HG03575 (cell line): Measurements from ENCODE around the gene TRPM1.

Experiments used
- ATAC-seq: cut with Tn5 transposase; IDR thresholded peaks from one replicate; pipeline ENCODE4 v1.9.1; 2021; ENCODE audit not compliant: unreplicated experiment, insufficient number of reproducible peaks, low FRiP score; ENCODE audit errors: extremely low read depth

The TRPM1 gene

DNA sequence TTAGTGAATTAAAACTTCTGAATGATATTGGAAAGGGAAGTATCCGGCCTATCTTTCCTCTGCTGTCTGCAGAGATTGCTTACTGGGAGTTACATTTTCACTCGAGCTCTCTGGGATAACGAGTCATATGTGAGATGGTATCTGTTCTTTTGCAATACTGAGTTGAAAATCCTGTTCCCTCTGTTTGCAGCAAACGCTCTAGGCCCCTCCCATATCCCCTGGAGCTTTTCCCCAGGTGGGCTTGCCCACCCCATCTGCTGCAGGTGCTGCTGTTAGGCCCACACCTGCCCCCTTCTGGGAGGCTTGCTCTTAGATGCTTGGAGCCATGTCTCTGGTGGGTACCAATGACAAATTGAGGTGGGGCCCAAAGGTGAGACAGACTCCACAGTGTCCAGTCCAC lies 67.4 kb downstream of the TRPM1 start:
- no peak for ATAC-seq

DNA sequence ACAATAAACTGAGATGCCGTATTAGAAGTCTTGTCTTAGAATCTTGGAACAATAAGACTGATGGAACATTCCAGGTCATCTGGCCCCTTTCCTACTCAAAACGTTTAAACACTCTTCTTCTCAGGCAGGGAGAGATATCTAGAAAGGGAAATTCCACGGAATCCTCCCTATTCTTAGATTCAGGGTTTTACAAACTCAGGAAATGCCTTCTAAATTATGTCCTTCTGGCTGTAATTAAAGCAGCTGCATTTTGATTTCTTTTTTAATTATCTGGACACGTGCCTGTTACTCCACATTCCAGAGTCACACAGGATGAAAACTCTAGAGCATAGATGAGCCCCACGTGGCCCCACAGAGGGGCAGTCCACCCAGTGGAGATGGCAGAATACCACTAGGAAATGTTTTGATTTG lies 68.6 kb downstream of the TRPM1 start:
- no peak for ATAC-seq

DNA sequence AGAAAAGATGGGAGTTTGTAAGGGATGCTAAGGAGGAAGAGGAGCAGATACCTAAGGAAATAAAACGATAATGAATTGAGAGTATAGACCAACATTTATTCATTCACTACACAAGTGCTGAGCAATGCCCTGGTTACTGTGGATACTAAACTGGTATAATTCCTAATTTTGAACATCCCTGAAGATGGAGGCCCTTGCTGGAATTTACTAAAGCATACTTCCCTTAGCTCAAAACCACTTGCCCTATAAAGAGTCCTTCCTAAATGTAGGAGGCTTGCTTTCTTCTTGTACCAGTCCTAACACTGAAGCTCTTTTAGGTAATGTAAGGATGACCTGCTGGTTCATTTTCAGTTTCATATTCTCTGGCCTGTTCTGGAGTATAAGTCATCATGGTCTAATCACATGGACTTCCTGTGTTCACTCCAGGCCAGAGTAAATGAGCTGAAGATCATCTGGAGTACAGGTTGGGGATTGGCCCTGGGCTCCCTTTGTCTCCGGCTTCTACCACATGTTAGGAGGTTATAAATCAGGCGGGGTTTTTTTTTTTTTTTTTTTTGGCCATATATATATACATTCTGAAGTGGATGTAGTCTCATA lies 70.0 kb downstream of the TRPM1 start:
- ATAC-seq, result peak; percentile 61

DNA sequence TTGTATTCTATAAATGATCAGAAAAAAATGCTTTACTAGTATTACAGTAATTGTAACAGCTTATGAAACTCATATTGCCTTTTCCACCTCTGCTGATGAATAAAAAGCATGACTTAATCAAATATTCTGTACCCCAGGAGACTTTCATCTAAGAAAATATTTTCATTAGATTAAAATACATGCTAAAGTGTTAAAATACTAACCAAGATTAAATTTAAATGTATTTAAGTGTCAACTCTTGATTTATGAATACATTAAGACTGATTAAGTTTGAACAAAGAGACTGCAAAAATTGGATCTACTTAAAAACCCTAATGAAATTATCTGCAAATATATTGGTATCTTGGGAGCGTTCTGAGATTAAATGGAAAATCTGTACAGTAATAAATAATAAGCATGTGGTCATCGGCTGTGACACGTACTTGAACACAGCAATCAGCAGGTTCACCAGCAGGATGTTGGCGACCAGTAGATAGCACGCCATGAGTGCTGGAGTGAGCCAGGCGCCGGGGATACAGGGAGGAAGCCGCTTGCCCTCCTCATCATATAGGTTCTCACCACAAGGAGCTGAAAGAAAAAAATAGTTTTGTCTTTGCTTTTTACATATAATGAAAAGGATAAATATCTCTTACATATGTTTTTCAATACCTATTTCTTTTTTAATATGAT lies 73.5 kb downstream of the TRPM1 start:
- no peak for ATAC-seq

DNA sequence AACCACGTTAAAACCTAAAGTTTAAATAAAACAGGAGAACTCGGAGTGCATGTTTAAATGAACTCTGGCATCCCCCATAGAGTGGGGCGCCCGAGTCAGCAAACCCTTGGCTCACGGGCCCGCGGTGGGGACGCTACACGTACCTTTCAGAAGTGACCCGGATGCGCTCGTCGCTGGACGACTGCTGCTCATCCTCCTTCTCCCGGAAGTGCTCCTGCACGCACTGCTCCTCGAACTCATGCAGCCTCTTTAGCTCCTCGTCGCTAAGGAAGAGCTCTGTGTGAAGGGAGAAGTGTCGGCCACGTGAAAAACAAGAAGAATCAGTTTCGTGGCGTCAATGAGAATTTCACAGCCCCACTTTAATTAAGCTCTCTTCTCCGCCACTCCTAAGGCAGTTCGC lies 75.5 kb downstream of the TRPM1 start:
- no peak for ATAC-seq

DNA sequence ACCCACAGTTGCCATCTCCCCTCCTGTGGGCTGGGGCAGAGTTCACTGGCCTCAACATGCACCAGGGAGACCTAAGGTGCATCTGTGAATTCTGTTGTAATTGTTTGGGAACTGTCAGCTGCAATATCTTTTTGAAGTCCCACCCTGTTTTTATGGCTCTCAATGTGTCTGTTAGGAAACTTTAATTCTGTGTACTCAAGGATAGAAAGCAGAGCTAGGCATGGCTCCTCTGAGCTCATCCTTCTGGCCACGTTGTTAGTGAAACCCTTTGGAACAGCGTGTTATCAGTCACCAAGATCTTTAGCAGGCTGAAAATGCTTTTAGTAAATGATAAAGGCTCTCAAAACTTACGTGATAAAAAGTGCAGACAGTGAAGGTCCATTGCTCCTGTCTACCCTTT lies 76.5 kb downstream of the TRPM1 start:
- ATAC-seq, result no peak

DNA sequence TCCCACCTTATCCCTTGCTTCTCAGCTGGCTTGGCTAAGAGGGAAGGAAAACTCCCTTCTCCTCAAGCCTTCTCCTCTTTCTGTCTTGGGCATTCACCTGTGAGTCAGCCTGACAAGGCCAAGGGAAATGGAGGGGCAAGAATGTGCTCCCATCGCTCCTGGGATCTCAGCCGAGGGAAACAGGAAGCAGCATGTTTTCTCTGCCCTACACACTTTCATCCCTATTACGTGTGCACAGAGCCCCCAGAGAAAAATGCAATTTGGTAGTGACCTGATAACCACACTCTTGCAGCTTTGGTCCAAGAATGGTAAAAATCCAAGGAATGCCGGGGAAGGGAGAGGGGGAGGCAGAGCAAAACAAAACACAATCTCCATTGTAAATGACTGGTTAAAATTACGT lies 77.2 kb downstream of the TRPM1 start:
- no peak for ATAC-seq

DNA sequence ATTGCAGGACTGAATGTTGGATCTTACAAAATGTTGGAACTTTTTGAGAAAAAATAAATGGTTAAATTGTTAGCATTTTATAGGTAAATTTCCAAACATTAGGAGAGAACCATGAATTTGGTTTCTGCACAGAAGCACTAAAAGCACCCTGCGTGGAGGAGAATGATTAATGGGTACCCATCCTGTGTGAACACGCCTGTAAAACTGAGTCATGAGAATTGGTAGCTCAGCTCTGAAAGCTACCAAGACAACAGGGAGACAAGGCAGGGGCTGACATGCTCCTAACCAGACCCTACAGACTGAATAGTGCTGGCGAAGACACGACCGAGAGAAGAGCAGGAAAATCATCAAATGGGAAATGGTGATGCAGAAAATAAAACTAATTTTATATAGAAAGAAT lies 77.7 kb downstream of the TRPM1 start:
- ATAC-seq, result no peak

DNA sequence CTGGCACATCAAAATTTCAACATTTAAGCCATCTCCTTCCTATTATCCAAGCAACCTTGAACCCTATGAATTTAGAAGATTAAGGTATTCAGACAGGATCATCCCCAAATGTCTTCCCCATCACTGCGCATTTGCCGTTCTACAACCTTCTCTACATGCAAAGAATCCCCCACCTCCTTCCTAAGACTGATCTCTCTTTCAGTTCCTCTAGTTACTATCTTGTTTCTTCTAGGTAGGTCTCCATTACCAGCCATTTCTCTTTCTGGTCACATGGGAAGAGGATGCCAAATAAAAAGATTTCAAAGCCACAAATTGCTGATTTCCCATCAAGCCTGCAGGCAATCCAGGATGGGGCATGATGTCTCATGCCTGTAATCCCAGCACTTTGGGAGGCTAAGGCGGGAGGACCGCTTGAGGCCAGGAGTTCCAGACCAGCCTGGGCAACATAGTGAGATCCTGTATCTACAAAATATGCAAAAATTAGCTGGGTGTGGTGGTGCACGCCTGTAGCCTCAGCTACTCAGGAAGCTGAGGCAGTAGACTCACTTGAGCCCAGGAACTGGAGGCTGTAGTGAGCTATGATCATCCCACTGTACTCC lies 80.4 kb downstream of the TRPM1 start:
- no peak for ATAC-seq

DNA sequence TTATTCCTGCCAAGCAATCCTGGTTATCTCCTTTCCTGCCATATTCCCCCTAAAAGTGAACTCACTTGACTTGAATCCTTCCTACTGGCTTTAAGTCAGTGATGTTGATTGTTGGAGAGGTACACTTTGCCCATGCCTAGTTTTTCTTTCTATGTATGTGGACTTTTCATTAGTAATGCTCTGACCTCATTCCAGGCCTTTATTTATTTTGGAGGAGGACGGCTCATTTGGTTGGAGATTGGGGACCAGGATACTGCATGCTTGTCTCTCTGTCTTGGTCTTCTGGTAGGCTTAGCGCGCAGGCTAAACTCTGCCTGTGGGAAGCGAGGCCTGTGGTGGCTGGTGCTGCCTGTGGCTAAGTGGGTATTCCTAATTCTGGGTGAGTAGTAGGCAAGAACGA lies 81.0 kb downstream of the TRPM1 start:
- ATAC-seq, result no peak

DNA sequence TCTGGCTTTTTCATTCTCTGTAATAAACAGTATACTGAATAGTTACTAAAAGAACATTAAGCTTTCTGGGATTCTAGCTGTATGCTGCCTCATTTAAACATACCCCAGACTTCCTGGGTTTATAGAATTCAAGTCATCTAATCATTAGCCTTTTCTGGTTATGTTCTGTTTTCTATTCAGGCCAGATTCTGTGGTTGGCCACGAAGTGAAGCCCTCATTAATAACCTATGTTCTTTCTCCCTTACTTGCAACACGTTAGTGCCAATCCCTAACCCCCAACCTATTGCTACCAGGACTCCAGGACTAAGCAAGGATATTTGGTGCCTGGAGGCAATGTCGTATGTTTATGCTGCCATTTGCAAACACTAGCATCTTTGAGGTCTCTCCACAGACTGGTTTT lies 81.5 kb downstream of the TRPM1 start:
- ATAC-seq, result no peak

DNA sequence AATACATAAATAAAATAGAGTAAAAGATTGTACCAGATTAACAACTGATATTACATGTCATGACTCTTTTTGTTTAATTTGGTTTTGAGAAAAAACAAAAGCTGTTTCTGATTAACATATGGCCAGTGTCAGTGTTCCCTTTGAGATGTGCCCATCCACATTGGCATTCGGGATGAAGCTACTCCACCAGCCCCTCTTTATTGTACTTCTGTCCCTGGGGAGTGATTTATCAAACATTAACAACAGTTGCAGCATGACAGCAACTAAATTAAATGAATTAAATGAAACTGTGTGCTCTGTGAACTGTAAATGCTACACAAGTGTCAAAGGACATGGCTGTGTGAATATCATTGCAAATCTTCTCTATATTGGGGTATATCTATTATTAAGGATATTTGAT lies 84.2 kb downstream of the TRPM1 start:
- ATAC-seq, result no peak

DNA sequence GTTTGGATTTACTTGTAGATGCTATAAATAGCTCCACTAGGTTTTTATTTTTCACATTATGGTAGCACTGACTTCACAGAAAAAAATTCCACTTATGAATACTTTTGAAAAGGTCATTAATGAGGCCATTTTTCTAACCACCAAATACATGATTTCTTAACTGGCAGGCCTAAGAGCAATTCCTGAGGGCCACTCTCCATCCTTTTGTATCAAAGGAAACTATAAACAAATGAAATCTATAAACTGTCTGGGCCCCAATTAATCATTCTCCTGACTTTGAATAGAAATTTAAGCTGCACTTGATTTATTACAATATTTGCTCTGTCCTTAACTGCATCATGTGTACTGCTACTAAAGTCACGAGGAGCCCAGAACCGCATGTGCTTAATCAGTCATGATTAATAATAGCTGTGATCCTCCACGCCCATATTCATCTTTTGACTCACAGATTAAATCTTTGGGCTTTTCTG lies 85.0 kb downstream of the TRPM1 start:
- no peak for ATAC-seq

DNA sequence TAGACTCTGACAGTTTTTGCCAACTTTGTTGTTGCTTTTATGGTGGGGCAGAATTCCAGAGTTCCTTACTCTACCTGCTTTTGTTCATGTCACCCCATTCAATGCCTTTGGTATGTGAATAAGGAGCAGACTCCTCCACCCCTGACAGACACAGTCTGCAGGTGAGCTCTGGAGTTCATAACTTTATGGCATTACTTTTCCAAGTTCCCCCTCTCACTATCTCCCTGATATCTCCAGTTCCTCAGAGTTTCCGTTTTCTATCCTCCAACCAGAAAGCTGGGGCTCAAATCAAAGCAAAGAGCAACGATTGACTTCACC lies 87.0 kb downstream of the TRPM1 start:
- ATAC-seq, result no peak

DNA sequence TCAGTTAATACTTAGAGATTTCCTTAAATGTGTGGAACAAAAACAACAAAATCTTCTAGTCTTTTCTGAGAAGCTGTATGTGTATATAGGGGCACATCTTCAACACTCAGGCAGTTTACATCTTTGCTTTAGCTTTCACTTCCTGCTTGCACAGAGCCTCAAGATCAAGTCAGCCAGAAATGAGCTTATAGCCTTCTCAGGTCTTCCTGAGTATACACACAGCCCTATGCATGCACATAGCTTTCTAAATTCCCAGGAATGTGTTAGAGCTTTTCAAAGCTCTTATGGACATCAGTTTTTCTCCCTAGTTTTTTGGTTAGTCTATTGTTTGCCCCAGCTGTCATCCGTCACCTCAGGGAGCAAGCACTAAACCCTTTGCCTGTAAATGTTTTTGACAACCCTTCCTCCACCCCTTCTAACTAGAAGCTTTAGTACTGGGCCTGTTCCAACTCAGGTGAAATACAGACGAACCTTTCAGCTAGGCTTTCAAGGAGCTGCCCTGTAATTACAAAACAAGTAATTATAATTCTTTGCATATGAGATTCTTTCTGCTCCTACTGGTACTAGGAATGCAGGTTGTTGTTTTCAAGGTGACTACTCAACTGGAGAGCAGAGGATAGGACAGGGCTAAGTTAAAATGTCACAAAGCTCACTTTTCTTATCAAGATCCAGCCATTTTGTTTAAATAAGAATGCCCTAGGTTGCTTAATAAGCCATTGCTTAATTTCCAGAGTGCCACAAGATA lies 87.5 kb downstream of the TRPM1 start:
- no peak for ATAC-seq

DNA sequence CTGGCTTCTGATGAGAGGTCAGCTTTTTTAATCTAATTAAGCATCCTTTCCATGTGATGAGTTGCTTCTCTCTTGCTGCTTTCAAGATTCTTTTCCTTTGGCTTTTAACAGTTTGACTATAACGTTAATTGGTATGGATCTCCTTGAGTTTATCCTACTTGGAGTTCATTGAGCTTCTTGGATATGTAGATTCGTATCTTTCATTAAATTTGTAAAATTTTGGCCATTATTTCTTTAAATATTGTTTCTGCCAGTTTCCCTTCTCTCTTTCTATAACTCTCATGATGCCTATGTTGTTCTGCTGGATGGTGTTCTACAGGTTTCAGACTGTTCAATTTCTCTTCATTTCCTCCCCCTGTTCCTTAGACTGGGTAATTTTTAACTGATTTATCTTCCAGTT lies 89.1 kb downstream of the TRPM1 start:
- ATAC-seq, result no peak

DNA sequence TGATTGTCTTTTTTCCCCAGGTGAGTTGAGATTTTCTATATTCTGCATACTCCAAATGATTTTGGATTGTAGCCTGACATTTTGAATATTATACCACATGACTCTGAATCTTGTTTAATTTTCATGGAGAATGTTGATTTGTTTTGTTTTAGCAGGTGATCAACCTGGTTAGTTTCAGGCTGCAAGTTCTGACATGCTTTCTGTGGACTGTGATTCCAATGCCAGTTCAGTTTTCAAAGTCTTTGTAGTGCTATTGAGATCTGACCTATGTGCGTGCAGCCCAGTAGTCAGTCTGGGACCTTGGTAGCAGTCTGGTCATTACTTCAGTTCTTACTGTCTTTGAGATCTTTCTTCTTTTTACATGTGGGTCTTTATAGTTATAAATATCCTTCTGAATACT lies 91.5 kb downstream of the TRPM1 start:
- no peak for ATAC-seq

DNA sequence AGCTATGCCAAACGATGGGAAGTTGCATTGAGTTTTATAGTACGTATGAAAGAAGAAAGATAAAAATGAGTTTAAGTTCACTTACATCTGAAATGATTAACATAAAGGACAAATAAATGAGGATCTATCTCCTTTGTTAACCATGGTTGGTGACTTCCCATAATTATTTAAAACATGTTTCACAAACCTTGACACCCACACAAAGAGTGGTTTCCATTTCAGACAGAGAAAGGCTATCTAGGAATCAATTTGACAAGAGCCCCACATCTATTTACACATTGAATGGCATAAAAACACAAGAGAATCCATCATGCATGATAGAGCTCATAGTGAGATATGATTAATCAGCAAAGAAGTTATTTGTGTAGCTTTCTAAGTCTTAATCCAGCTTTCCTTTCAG lies 95.9 kb downstream of the TRPM1 start:
- no peak for ATAC-seq

DNA sequence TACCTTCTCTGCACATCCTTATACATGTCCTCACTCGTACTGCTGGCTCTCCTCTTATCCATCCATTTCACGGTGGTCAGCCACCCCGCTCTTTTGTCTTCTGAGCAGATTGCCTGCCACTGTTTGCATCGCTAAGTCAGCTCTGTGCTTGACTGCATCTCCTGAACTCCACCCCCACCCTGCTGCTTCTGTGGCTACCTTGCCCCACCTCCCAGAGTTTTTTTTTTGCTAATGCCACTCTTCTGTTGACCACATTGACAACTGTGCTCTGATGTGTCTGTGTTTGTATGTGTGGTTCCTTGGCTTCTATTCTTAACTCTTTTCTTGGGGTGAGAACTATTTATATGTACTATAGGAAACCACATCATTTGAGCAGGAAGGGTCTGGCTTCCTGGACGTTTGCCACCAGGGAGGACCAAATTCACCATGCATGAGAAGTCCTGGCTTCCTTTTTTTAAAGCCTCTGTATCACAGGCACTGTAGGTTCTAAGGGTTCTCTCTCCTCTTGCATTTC lies 97.2 kb downstream of the TRPM1 start:
- no peak for ATAC-seq

DNA sequence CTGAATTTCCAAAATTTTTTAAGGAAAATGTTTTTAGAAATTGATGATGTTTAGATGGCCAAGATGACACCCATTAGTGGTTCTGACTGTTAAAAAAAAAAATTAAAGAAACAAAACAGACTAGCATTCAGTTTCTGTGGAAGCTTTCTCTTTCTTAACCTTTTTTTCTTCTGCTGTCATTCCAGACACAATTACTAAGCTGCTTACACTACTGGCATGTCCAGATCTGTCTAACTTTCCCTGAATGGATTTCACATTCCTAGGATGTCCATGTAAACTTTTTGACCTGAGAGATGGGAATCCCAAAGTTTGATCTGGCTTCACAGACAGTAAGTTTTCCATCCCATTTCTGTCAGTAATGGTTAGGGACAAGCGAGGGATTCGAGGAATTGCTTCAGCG lies 99.8 kb downstream of the TRPM1 start:
- no peak for ATAC-seq
